ENCODE data around the gene CHCHD6. TPM values are rescaled to one million over a fixed set of nuclear protein-coding genes. Genes with fewer than 3 reads are reported as not detected.

CHCHD6 gene
- total RNA-seq, 1 experiment from 2014 or later, result 40.9 TPM

DNA sequence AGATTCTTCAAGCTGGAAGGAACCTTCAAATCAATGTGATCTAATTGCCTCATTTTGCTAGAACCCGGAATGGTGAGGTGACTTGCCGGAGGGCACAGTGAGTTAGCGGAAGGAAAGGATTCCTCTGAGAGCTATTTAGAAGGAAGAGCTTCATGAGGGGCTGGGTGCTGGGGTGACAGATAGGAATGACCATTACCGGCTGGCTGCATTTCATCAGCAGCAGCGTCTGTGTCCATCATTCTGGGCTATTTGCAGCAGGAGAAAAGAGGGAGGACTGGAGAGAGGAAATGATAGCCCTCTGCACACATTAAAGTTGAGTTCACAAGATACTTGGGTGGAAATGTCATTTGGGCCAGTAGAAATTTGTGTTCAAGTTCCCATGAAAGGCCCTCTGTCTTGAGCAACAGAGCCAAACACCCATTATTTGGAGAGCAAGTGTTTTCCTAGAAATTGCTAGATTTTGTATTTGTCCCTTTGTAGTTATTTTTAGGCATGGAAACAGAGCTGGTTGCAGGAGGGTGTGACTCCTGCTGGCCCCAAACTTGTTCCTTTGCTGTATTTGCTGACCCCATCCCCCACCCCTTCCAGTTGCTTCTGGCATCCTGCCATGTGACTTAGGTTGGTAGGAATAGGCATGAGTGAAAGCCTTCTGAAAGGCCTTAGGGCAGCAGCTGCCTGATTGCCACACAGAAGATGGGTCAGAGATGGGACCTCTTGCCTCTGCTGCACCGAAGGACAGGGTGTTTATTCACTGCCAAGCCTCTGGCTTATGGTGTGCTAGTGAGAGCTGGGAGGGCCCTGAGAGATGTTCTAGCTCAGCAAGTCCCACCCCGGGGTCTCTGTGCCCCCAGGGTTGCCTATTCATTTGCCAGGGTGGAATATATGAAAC lies 191.4 kb downstream of the CHCHD6 start:
- H3K27me3 ChIP-seq, result no peaks in the 10 kb centered on the region
- no peak overlapping the region for H3K4me3 ChIP-seq
- no peak for DNase-seq
- H3K9me3 ChIP-seq, result no peaks in the 10 kb centered on the region
- H3K36me3 ChIP-seq, result no peaks in the 10 kb centered on the region

- no peak for DNase-seq
- H3K4me3 ChIP-seq, result no peak overlapping the region
- H3K36me3 ChIP-seq, result no peaks in the 10 kb centered on the region
- H3K9me3 ChIP-seq, result no peaks in the 10 kb centered on the region
- no peaks in the 10 kb centered on the region for H3K27me3 ChIP-seq
Measured at GRCh38 chr3:126896067-126896441, 192.0 kb downstream of the CHCHD6 start.

GRCh38 chr3:126896968-126897367 lies 192.9 kb downstream of the CHCHD6 start:
- DNase-seq, result no peak
- no peaks in the 10 kb centered on the region for H3K27me3 ChIP-seq
- H3K36me3 ChIP-seq, result no peaks in the 10 kb centered on the region
- no peaks in the 10 kb centered on the region for H3K9me3 ChIP-seq
- no peak overlapping the region for H3K4me3 ChIP-seq

- Histone ChIP-seq H3K9me3 (no peaks in the 10 kb centered on the region), H3K27me3 (no peaks in the 10 kb centered on the region), H3K4me3 (no peak overlapping the region), H3K36me3 (no peaks in the 10 kb centered on the region)
- no peak for DNase-seq
Measured at GRCh38 chr3:126897943-126898342, 193.9 kb downstream of the CHCHD6 start.

DNA sequence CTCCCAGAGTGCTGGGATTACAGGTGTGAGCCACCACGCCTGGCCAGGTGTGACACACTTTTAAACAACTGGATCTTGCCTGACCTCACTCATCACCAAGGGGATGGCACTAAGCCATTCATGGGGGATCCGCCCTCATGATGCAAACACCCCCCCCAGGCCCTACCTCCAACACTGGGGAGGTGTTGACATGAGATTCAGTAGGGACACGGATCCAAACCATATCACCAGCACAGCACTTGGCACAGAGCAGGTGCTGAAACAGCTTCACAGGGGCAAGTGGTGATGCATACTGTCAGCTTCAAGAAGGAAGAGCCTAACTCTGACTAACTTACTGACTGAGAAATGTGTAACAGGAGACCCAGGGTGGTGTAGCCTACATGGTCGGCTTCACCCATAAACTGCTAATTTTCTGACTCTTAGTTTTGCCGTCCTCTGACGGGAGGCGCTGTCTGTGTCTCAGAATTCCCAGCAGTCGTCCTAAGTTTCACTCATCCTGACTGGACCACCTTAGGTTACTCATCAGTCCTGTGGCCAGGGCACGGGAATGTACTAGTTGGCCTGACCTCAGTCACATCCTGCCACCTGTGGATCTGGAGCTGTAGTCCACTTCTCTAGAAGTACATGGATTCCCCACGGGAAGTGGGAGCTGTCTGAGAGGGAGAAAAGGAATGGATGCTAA lies 197.0 kb downstream of the CHCHD6 start:
- no peaks in the 10 kb centered on the region for H3K9me3 ChIP-seq
- no peak for DNase-seq

DNA sequence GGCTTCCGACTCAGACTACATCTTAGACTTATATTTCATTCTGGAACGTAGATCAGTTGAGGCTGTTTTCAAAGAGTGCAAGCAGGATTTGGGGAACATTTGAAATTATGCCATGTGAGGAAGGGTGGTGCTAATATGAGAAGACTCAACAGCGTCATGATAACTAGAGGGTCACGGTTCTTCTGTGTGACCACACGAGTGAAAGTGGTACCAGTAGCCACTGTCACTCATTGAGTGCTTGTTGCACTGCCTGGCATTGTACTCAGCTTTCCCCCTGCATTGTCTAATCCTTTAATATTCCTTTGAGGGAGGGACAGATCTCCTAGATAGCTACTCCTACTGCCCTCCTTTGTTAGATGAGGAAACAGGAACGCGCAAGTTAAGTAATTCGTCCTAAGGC lies 197.6 kb downstream of the CHCHD6 start:
- no peak for DNase-seq
- H3K4me3 ChIP-seq, result no peak overlapping the region
- H3K27me3 ChIP-seq, result no peaks in the 10 kb centered on the region
- H3K36me3 ChIP-seq, result no peaks in the 10 kb centered on the region
- H3K9me3 ChIP-seq, result no peaks in the 10 kb centered on the region

More for the DNA sequence above, 197.0 kb downstream of the CHCHD6 start:
- H3K27me3 ChIP-seq, result no peaks in the 10 kb centered on the region
- H3K4me3 ChIP-seq, result no peak overlapping the region
- H3K36me3 ChIP-seq, result no peaks in the 10 kb centered on the region

DNA sequence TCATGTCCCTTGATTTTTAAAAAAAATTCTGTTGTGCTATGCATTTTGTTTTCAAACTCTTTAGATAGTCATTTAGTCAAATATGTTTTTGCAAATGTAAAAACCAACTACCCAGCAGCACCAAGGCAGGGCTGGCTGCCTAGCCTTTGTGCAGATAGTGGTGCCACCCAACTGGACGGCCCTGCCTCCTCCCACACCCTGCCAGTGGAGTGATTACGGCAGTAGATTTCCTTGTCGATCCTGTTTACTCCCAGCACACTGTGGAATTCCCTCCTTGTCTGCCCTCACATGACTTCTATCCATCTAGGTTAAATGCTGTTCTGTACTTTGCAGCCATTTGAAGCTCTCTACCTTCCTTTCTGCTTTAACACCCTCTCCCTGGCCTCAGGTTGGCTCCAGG lies 199.5 kb downstream of the CHCHD6 start:
- Histone ChIP-seq H3K27me3 (no peaks in the 10 kb centered on the region), H3K4me3 (no peak overlapping the region), H3K36me3 (no peaks in the 10 kb centered on the region)

GRCh38 chr3:126907557-126907956 lies 203.5 kb downstream of the CHCHD6 start:
- no peaks in the 10 kb centered on the region for H3K9me3 ChIP-seq
- no peaks in the 10 kb centered on the region for H3K27me3 ChIP-seq
- DNase-seq, result no peak
- H3K36me3 ChIP-seq, result no peaks in the 10 kb centered on the region; the same call in 1 of the 2 replicates
- no peak overlapping the region for H3K4me3 ChIP-seq

More for the DNA sequence above, 199.5 kb downstream of the CHCHD6 start:
- H3K9me3 ChIP-seq, result no peaks in the 10 kb centered on the region
- no peak for DNase-seq

- DNase-seq, result no peak
- no peaks in the 10 kb centered on the region for H3K9me3 ChIP-seq
- H3K27me3 ChIP-seq, result no peaks in the 10 kb centered on the region
- H3K4me3 ChIP-seq, result no peak overlapping the region
- H3K36me3 ChIP-seq, result no peaks in the 10 kb centered on the region; the same call in 1 of the 2 replicates
Measured at GRCh38 chr3:126908752-126909275, 204.8 kb downstream of the CHCHD6 start.

- DNase-seq, result no peak
- Histone ChIP-seq H3K27me3 (no peaks in the 10 kb centered on the region), H3K36me3 (no peaks in the 10 kb centered on the region; the same call in 1 of the 2 replicates), H3K4me3 (no peak overlapping the region), H3K9me3 (no peaks in the 10 kb centered on the region)
Measured at GRCh38 chr3:126910231-126910630, 206.2 kb downstream of the CHCHD6 start.

- no peaks in the 10 kb centered on the region for H3K9me3 ChIP-seq
- H3K27me3 ChIP-seq, result no peaks in the 10 kb centered on the region
- no peak overlapping the region for H3K4me3 ChIP-seq
- peak; percentile 99 for DNase-seq
- H3K36me3 ChIP-seq, result no peaks in the 10 kb centered on the region; the same call in none of the 2 replicates
Measured at GRCh38 chr3:126911162-126912026, 207.4 kb downstream of the CHCHD6 start.

DNA sequence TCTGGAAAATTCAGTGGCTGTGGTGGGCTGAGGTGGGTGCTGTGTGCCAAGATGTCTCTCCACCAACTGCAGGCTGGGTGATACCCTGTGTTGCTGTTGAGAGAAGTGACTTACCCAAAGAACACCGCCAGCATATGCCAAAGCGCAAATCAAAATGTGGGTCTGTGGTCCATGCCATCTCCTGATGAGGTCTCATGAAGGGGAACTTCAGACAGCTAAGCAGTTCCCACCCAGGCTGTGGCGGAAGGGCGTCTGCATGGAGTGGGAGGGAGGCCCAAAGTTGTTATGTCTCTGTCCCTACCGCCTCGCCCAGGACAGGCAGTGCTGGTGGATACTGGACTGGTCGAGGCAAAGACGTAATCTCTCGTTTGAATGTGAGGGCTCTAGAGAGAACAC lies 208.0 kb downstream of the CHCHD6 start:
- Histone ChIP-seq H3K36me3 (no peaks in the 10 kb centered on the region; the same call in none of the 2 replicates), H3K4me3 (no peak overlapping the region), H3K27me3 (no peaks in the 10 kb centered on the region), H3K9me3 (no peaks in the 10 kb centered on the region)
- DNase-seq, result no peak

DNA sequence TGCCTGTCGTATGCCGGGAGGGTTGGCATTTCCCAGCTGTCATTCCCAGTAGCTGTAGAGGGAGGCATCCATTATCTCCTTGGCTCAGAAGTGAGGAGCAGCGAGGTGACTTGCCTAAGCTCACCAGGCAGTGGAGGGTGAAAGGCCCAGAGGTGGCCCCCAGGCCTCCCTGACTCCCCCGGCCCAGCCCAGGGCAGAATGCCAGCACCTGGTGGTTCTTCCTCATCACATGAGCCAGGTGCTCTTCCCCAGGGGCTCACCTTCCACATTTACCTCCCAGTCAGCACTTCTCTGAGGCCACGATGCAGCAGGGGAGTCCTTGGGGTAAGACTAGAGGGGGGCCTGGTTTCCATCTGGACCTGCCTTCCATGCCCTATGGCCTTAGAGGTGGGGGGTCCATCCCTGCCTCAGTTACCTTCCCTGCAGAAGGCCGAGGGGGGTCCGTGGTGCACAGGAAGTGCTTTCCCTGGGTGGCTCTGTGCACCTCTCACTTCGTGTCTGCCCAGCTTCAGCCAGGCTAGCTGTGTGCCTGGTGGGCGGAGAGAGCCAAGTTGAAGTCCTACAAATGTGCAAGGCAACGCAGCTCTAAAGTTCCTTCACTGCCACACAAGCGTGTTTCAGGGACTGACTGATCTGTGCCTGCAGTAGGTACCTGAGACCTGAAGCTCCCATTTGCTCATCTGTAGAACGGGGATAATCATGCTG lies 208.6 kb downstream of the CHCHD6 start:
- H3K36me3 ChIP-seq, result no peaks in the 10 kb centered on the region; the same call in none of the 2 replicates
- no peak for DNase-seq
- H3K4me3 ChIP-seq, result no peak overlapping the region
- H3K27me3 ChIP-seq, result no peaks in the 10 kb centered on the region
- H3K9me3 ChIP-seq, result no peaks in the 10 kb centered on the region

DNA sequence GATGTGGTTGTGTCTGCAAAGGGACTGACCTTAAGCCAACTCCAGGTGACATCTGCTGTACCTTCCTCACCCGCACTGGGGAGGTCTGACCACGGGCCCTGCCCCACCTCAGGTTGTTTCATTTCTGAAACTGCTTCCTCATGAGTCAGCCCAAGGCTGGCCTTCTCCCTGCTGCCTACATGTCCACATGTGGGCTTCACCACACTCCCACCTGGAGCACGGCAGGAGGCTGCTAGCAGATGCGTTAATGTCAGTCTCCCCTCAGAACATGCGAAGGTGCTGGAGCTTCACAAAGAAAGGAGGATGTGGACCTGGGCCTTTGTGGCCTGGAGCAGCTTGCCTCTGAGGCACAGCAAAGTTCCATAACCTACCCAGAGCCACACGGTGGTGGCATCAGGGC lies 209.5 kb downstream of the CHCHD6 start:
- Histone ChIP-seq H3K4me3 (no peak overlapping the region), H3K9me3 (no peaks in the 10 kb centered on the region), H3K27me3 (no peaks in the 10 kb centered on the region), H3K36me3 (peaks cover under 1% of the 10 kb centered on the region)
- DNase-seq, result no peak

GRCh38 chr3:126914226-126914625 lies 210.2 kb downstream of the CHCHD6 start:
- Histone ChIP-seq H3K9me3 (no peaks in the 10 kb centered on the region), H3K27me3 (no peaks in the 10 kb centered on the region), H3K4me3 (no peak overlapping the region), H3K36me3 (peaks cover 2% of the 10 kb centered on the region)
- DNase-seq, result no peak

GRCh38 chr3:126915015-126915414 lies 211.0 kb downstream of the CHCHD6 start:
- Histone ChIP-seq H3K27me3 (no peaks in the 10 kb centered on the region), H3K4me3 (no peak overlapping the region), H3K9me3 (peaks cover 2% of the 10 kb centered on the region), H3K36me3 (peaks cover 2% of the 10 kb centered on the region)
- no peak for DNase-seq
